ENCODE data around the gene DGKZ. TPM values are rescaled to one million over a fixed set of nuclear protein-coding genes. Genes with fewer than 3 reads are reported as not detected.

DGKZ gene
- total and polyA plus RNA-seq, 10 of the 15 experiments (the other 5 are each of a cell fraction or from before 2014, with no cell fraction given): 0.50 to 78.4 (median 39.5) TPM

GRCh38 chr11:46357483-46357936 lies 10.2 kb downstream of the DGKZ start:
- Histone ChIP-seq H2AFZ (ENCODE audit: control insufficient read depth, low read depth, low read length) (no peak overlapping the region), H3K36me3 (ENCODE audit: control insufficient read depth in 2 of 2, insufficient read depth in 2 of 2, low read length in 1 of 2) (peaks cover 0 to under 1% of the 10 kb centered on the region in 2 experiments; a peak in 1 of 4 replicates), H3K4me2 (ENCODE audit: control insufficient read depth, insufficient read depth) (no peak overlapping the region), H3K4me3 (no peak overlapping the region), H3K4me1 (ENCODE audit: control insufficient read depth, insufficient read depth, low read length) (peaks cover 24% of the 10 kb centered on the region), H4K20me1 (ENCODE audit: control insufficient read depth, insufficient read depth) (no peaks in the 10 kb centered on the region), H3K27me3 (replicated peaks in 1 of 2; ENCODE audit: control insufficient read depth in 2 of 2, insufficient read depth in 2 of 2, low read length in 1 of 2) (no peaks in the 10 kb centered on the region), H3K27ac (ENCODE audit: control insufficient read depth, insufficient read depth) (no peak overlapping the region), H3K79me2 (ENCODE audit: control insufficient read depth, insufficient read depth, low read length) (peaks cover 41% of the 10 kb centered on the region), H3K9ac (ENCODE audit: control insufficient read depth, insufficient read depth, low read length) (no peak overlapping the region), H3K9me3 (replicated peaks; ENCODE audit: control insufficient read depth, insufficient read depth, low read length) (no peaks in the 10 kb centered on the region)
- SMC1A ChIA-PET (ENCODE audit: uncharacterized antibody, unreplicated experiment): interaction anchor here (6.0 kb wide), 1 partner anchor 7 kb away, joined by 70 read pairs; no protein-coding TSS in a partner anchor
- 92% methylated on average over 11 of the region's 11 CpGs for WGBS (ENCODE audit: insufficient coverage, insufficient replicate concordance, low lambda C conversion rate, missing lambda C conversion rate)
- no peak for DNase-seq (ENCODE audit: low read depth, low spot score)
- in situ Hi-C loops (cut with MboI) (no loop called here), intact Hi-C loops (cut with micrococcal nuclease; ENCODE audit: unreplicated experiment) (no loop called here)
- no peak for FAIRE-seq
- no TSS peak for BruUV-seq (replicated peaks)
- CTCF ChIA-PET: interaction anchor here (1.3 to 19.9 kb wide), 2 partner anchors 8 to 9 kb away, joined by 3 to 423 read pairs; no protein-coding TSS in a partner anchor
- POLR2A ChIA-PET: interaction anchor here (3.1 kb wide), 1 partner anchor 9 kb away, joined by 8 read pairs; no protein-coding TSS in a partner anchor
- ATAC-seq: no peak
- RAD21 ChIA-PET (ENCODE audit: unreplicated experiment): interaction anchor here (0.5 to 1.1 kb wide), 2 partner anchors 10 to 537 kb away, joined by 3 to 4 read pairs; partner anchors contain the start of gene DGKZ
- TF ChIP-seq NKRF (conservative IDR thresholded peaks at IDR 0.05) (no peak), EGR1 (IDR thresholded peaks at IDR 0.05; ENCODE audit: borderline replicate concordance in 1 of 2, low read depth in 2 of 2, low read length in 2 of 2) (no peak), BCL3 (IDR thresholded peaks at IDR 0.05; ENCODE audit: borderline replicate concordance, insufficient read depth, low read depth, low read length, poor library complexity, severe bottlenecking) (no peak), SMAD1 (IDR thresholded peaks at IDR 0.05; ENCODE audit: low read depth, partially characterized antibody) (no peak), ZNF622 (IDR thresholded peaks at IDR 0.05) (no peak), LARP7 (IDR thresholded peaks at IDR 0.05) (no peak), KAT2A (conservative IDR thresholded peaks at IDR 0.05; ENCODE audit: control insufficient read depth, low read depth, low read length) (no peak), REST (IDR thresholded peaks at IDR 0.05; ENCODE audit: low read depth, low read length) (no peak), HCFC1 (IDR thresholded peaks at IDR 0.05; ENCODE audit: low read length) (no peak)
- TF ChIP-seq, protein P1, sequence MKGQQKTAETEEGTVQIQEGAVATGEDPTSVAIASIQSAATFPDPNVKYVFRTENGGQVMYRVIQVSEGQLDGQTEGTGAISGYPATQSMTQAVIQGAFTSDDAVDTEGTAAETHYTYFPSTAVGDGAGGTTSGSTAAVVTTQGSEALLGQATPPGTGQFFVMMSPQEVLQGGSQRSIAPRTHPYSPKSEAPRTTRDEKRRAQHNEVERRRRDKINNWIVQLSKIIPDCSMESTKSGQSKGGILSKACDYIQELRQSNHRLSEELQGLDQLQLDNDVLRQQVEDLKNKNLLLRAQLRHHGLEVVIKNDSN (IDR thresholded peaks at IDR 0.05; ENCODE audit: borderline replicate concordance, extremely low read length, insufficient read depth, low read depth, low read length): no peak

All from GM12878 (cell line).